Central memory CD4-positive, alpha-beta T cell (primary cell): Measurements from ENCODE around the gene DNAJC24.
A peak's percentile ranks its signal among the peaks of the same experiment; 100 is the strongest.
"Not testable (repeated sequence)": the region's sequence is repeated elsewhere in the genome, so short reads cannot be mapped to it uniquely, and the experiment has no call there.

Source experiments
- DNase-seq: peaks from one replicate; pipeline ENCODE4 v3.0.0; 2022
- total RNA-seq, 3 experiments: gene quantifications; one replicate each; lab custom pipeline; 2026; lab: John Stamatoyannopoulos, UW

Gene DNAJC24
- total RNA-seq = 22.8 to 41.3 (median 30.5) reads per million in 3 experiments

- peak; percentile 88 for DNase-seq
Observed at GRCh38 chr11:31369348-31370329, at the start of gene DNAJC24, which contains the start of gene DCDC1. Gene DNAJC24, plus strand, starts transcription at chr11:31369860. Its CDS starts 889 bp downstream, at chr11:31370749. Gene DCDC1, minus strand, starts transcription at chr11:31369739. Its CDS starts 41,459 bp downstream, at chr11:31328280.

- DNase-seq = not testable (repeated sequence)
Observed at GRCh38 chr11:31321494-31321893, 48.2 kb upstream of the DNAJC24 start.

GRCh38 chr11:31323145-31323544 is 46.5 kb upstream of the DNAJC24 start:
- no peak for DNase-seq

- DNase-seq = no peak
Observed at GRCh38 chr11:31325160-31325559, 44.5 kb upstream of the DNAJC24 start.

GRCh38 chr11:31326470-31327148 is 43.1 kb upstream of the DNAJC24 start:
- DNase-seq = no peak

- DNase-seq = no peak
Observed at GRCh38 chr11:31327417-31327816, 42.2 kb upstream of the DNAJC24 start.

GRCh38 chr11:31328697-31329096 is 41.0 kb upstream of the DNAJC24 start:
- DNase-seq = no peak

- DNase-seq = no peak
Observed at GRCh38 chr11:31337806-31338205, 31.9 kb upstream of the DNAJC24 start.

- DNase-seq = peak; percentile 24
Observed at GRCh38 chr11:31340903-31341572, 28.6 kb upstream of the DNAJC24 start.

GRCh38 chr11:31351168-31351567 is 18.5 kb upstream of the DNAJC24 start:
- DNase-seq = no peak

GRCh38 chr11:31355131-31355530 is 14.5 kb upstream of the DNAJC24 start:
- DNase-seq = no peak

- DNase-seq = no peak
Observed at GRCh38 chr11:31355817-31356216, 13.8 kb upstream of the DNAJC24 start.

GRCh38 chr11:31361743-31362142 is 7.9 kb upstream of the DNAJC24 start:
- DNase-seq = no peak

- peak; percentile 56 for DNase-seq
Observed at GRCh38 chr11:31366795-31367194, 2.9 kb upstream of the DNAJC24 start.

- DNase-seq = no peak
Observed at GRCh38 chr11:31375879-31376278, 6.2 kb downstream of the DNAJC24 start.

GRCh38 chr11:31383116-31383515 is 13.5 kb downstream of the DNAJC24 start:
- DNase-seq = no peak

- no peak for DNase-seq
Observed at GRCh38 chr11:31387379-31387778, 17.7 kb downstream of the DNAJC24 start.

GRCh38 chr11:31397239-31397834 is 27.7 kb downstream of the DNAJC24 start:
- DNase-seq = peak; percentile 4

- DNase-seq = no peak
Observed at GRCh38 chr11:31404614-31405013, 35.0 kb downstream of the DNAJC24 start.

GRCh38 chr11:31408201-31408600 is 38.5 kb downstream of the DNAJC24 start:
- DNase-seq = no peak

- no peak for DNase-seq
Observed at GRCh38 chr11:31412946-31413345, 43.3 kb downstream of the DNAJC24 start.

GRCh38 chr11:31414338-31414737 is 44.7 kb downstream of the DNAJC24 start:
- DNase-seq = no peak

- no peak for DNase-seq
Observed at GRCh38 chr11:31415435-31415834, 45.8 kb downstream of the DNAJC24 start.
